GM18858 (cell line): ENCODE measurements around the gene NFIA.
A peak's percentile ranks its signal among the peaks of the same experiment; 100 is the strongest.

Experiments
- ATAC-seq: cut with Tn5 transposase; IDR thresholded peaks from one replicate; pipeline ENCODE4 v1.9.1; 2021; ENCODE audit not compliant: unreplicated experiment

Gene NFIA

GRCh38 chr1:61387829-61388228 lies 305.5 kb downstream of the NFIA start:
- peak; percentile 64 for ATAC-seq

- ATAC-seq: no peak
Observed at GRCh38 chr1:61388566-61388965, 306.2 kb downstream of the NFIA start.

- no peak for ATAC-seq
Observed at GRCh38 chr1:61389194-61389925, 307.0 kb downstream of the NFIA start.

- ATAC-seq: no peak
Observed at GRCh38 chr1:61389926-61390845, 307.8 kb downstream of the NFIA start.

GRCh38 chr1:61391730-61392129 lies 309.4 kb downstream of the NFIA start:
- no peak for ATAC-seq

GRCh38 chr1:61392409-61393242 lies 310.3 kb downstream of the NFIA start:
- ATAC-seq: no peak

GRCh38 chr1:61393575-61393974 lies 311.2 kb downstream of the NFIA start:
- no peak for ATAC-seq

- no peak for ATAC-seq
Observed at GRCh38 chr1:61395146-61395800, 312.9 kb downstream of the NFIA start.

GRCh38 chr1:61397495-61397894 lies 315.1 kb downstream of the NFIA start:
- no peak for ATAC-seq

- no peak for ATAC-seq
Observed at GRCh38 chr1:61397935-61398334, 315.6 kb downstream of the NFIA start.

GRCh38 chr1:61399199-61399598 lies 316.8 kb downstream of the NFIA start:
- no peak for ATAC-seq

- no peak for ATAC-seq
Observed at GRCh38 chr1:61400131-61400770, 317.9 kb downstream of the NFIA start.

- no peak for ATAC-seq
Observed at GRCh38 chr1:61400997-61401396, 318.6 kb downstream of the NFIA start.

- ATAC-seq: no peak
Observed at GRCh38 chr1:61403679-61404596, 321.6 kb downstream of the NFIA start.

GRCh38 chr1:61404597-61405376 lies 322.4 kb downstream of the NFIA start:
- no peak for ATAC-seq

- no peak for ATAC-seq
Observed at GRCh38 chr1:61406467-61406866, 324.1 kb downstream of the NFIA start.

- ATAC-seq: no peak
Observed at GRCh38 chr1:61412601-61413000, 330.2 kb downstream of the NFIA start.

- ATAC-seq: no peak
Observed at GRCh38 chr1:61419196-61419595, 336.8 kb downstream of the NFIA start.
